Measurements from ENCODE around the gene CYSRT1.
A peak's percentile ranks its signal among the peaks of the same experiment; 100 is the strongest.

The CYSRT1 gene

GRCh38 chr9:137190315-137190856 is 34.6 kb upstream of the CYSRT1 start:
- DNase-seq (ENCODE audit: low read depth) = no peak

DNA sequence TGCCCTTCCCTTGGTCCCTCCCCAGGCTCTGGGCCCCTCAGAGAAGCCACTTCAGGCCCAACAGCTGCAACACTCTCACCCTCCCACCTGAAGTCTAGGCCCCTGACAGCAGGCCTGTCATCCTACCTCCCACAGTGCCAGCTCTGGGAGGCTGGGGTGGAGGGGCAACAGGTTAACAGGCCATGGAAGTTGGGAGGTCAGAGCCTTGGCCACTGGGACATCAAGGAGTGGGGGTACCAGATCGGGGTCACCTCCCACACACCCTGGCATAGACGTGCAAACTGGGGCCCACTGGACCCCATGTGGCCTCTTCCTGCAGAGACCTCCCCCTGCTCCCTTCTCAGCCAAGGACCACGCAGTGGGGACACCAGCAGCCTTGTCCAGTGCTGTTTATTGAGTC is 33.7 kb upstream of the CYSRT1 start:
- no peak for DNase-seq (ENCODE audit: low read depth)

- DNase-seq (ENCODE audit: low read depth) = no peak
These were observed 33.1 kb upstream of the CYSRT1 start for GRCh38 chr9:137191691-137192447.

GRCh38 chr9:137192448-137192780 is 32.6 kb upstream of the CYSRT1 start:
- DNase-seq (ENCODE audit: low read depth) = no peak

GRCh38 chr9:137192859-137193258 is 32.1 kb upstream of the CYSRT1 start:
- DNase-seq (ENCODE audit: low read depth) = no peak

DNA sequence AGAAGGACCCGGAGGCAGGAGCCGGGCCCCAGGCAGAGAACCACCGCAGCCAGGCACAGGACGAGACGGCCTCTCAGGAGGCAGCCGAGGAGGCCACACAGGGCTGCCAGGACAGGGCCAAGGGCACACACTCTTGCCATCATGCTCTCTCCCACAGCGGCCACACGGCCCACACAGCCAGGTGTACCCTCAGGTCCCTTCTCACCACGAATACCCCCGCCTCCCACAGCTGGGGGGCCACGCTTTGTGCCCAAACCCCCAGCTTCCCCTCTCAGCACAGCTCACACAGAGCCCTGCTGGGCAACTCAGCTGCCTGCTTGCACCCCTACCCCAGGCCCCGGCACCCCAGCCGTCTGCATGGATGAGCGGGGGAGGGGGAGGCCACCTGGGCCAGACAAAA is 31.2 kb upstream of the CYSRT1 start:
- no peak for DNase-seq (ENCODE audit: low read depth)

DNA sequence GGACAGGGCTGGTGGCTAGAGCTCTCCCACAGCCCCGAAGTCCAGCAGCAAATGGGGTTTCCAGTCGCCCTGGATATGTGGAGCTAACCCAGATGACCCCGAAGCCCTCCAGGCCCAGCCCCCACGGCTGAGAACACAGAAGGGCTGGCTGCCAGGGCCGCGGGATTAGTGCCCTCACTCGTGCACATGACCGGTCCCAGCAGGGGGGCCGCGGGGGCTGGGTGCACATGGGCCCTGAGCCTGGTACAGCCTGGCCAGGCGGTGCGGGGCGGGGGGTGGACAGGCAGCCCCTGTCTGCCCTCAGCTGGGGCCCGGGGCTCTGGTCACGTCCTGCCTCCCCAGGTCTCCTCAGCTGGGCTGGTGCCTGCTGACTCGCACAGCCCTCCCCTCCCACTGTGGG is 30.6 kb upstream of the CYSRT1 start:
- no peak for DNase-seq (ENCODE audit: low read depth)

DNA sequence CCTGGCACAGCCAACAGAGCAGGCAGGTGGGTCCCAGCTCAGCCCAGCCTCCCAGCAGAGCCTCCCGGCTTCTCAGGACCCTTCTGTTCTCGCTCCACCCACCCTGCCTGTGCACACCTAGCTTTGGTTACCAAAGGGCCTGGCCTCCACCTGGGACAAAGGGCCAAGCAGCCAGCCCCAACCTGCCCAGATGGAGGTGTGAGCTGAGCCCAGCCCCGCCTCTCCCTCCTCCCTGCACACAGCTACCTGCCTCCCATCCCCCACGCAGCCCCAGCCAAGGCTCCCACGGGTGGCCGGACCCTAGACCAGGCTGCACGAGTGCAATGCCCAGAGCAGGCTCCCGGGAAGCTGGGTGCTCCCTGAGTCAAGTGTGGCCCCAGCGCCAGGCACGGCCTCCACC is 30.1 kb upstream of the CYSRT1 start:
- no peak for DNase-seq (ENCODE audit: low read depth)

DNA sequence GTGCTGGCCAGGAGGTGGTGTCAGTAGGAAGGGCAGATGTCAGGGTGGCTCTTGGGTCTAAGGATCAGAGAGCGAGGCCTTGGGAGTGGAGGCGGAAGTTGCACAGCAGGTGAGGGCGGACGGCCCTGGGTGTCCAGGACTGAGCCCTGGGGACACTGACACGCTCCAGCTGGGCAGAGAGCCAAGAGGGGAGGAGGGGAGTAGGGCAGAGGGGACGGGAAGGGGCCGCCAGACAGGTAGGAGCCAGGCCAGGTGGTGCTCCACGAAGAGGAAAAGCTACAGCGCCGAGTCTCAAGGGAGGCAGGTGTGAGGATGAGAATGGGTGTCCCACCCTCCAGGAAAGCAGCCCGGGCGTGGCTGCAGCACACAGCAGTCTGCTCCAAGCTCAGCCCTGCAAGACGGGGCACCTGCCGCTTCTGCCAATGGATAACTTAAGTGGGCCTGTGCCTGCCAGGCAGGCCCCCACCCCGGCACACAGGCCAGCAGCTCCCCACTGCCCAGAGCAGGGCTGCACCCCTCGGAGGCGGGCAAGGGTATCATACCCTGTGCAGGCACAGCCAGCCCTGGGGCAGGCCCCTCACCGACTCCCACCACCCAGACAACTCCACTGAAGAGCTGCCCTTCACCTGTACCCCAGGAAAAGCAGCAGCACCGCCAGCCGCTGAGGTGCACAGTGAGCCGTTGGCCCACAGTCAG is 29.3 kb upstream of the CYSRT1 start:
- DNase-seq (ENCODE audit: low read depth) = no peak

DNA sequence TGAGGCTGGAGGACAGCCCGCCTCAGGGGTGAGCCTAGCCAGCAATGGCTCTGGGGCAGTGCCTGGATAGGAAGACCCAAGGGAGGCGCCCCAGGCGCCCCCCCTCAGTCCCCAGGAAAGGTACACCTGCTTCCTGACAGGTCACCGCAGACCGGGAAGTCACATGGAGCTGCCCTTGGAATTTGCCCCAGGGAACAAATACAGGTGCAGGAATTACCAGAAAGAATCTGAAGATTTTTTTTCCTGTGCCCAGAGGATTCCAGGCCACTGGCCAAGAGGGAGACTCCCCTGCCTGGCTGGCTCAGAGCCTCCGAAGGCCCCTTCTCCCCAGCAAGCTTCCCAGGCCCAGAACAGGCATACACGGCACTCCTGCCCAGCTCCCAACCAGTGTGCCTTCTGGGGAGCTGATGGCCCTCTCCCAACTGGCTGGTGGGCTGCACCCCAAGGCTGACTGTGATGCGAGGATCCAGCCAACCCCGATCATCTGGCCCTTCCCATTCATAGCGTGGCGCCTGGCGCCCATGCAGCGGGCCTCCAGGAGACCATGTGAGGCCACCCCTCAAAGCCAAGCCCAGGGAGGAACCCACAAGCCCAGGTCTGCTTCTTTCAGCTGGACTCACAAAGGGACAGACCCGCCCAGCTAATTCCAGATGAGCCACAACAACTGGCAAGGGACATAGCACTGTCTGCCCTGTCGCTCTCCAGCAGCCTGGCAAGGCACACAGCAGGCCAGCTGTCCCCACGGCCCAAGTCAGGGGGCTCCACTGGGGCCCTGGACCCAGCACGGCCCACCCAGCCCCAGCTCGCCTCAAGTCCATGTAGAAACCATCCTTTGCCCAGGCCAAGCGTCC is 26.7 kb upstream of the CYSRT1 start:
- DNase-seq (ENCODE audit: low read depth) = no peak

DNA sequence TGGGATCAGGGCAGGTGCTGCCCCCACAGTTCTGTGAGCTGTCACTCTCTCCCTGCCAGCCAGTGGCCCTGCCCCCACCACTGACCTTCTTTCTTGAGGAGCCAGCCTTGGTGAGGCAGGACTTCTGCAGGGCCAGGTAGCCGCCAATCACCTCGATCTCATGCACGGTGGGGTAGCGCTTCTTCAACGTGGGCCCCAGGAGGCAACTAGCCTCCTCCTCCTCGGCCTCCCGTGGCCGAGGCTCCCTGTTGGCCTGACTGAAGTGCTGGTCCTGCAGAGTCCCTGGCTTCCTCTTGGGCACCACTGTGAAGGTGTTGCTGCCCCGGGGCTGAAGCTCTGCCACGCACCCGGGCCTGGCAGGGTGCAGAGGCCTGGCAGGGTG is 26.1 kb upstream of the CYSRT1 start:
- DNase-seq (ENCODE audit: low read depth) = no peak

- no peak for DNase-seq (ENCODE audit: low read depth)
These were observed 25.4 kb upstream of the CYSRT1 start for GRCh38 chr9:137199411-137200121.

GRCh38 chr9:137200311-137201204 is 24.4 kb upstream of the CYSRT1 start, which contains the start of gene TPRN:
TPRN (minus strand) TSS chr9:137200741; CDS start chr9:137200711, 30 bp downstream.
- peak; percentile 98 for DNase-seq (ENCODE audit: low read depth)

- no peak for DNase-seq (ENCODE audit: low read depth)
These were observed 23.6 kb upstream of the CYSRT1 start for GRCh38 chr9:137201205-137201868.

GRCh38 chr9:137202966-137203365 is 22.0 kb upstream of the CYSRT1 start:
- DNase-seq (ENCODE audit: low read depth) = no peak

GRCh38 chr9:137204731-137205125 is 20.2 kb upstream of the CYSRT1 start:
- DNase-seq (ENCODE audit: low read depth) = no peak

- peak; percentile 93 for DNase-seq (ENCODE audit: low read depth)
These were observed 19.6 kb upstream of the CYSRT1 start, which contains the start of the genes NDOR1 and TMEM203 for GRCh38 chr9:137205126-137206069. NDOR1 (plus strand) TSS chr9:137205700; CDS start chr9:137205778, 78 bp downstream. TMEM203 (minus strand) TSS chr9:137205648; CDS start chr9:137205414, 234 bp downstream.

- no peak for DNase-seq (ENCODE audit: low read depth)
These were observed 18.4 kb upstream of the CYSRT1 start for GRCh38 chr9:137206602-137207001.

GRCh38 chr9:137211532-137211931 is 13.4 kb upstream of the CYSRT1 start:
- DNase-seq (ENCODE audit: low read depth) = no peak
